GM18511 (cell line): ENCODE results near the gene OSBPL5.

Experiments used
- ATAC-seq: cut with Tn5 transposase; IDR thresholded peaks from one replicate; pipeline ENCODE4 v1.9.1; 2021; ENCODE audit warnings: mild to moderate bottlenecking, moderate library complexity; ENCODE audit not compliant: unreplicated experiment

Gene OSBPL5

GRCh38 chr11:3105791-3106735 lies 59.0 kb downstream of the OSBPL5 start:
- ATAC-seq, result no peak

GRCh38 chr11:3104961-3105790 lies 59.9 kb downstream of the OSBPL5 start:
- ATAC-seq, result no peak

GRCh38 chr11:3104051-3104714 lies 60.9 kb downstream of the OSBPL5 start:
- ATAC-seq, result no peak

- ATAC-seq, result no peak
These were observed 62.0 kb downstream of the OSBPL5 start for GRCh38 chr11:3103076-3103475.

GRCh38 chr11:3102641-3102921 lies 62.5 kb downstream of the OSBPL5 start:
- ATAC-seq, result no peak

- ATAC-seq, result no peak
These were observed 63.0 kb downstream of the OSBPL5 start for GRCh38 chr11:3101921-3102640.

- no peak for ATAC-seq
These were observed 65.9 kb downstream of the OSBPL5 start for GRCh38 chr11:3099178-3099577.

- no peak for ATAC-seq
These were observed 68.1 kb downstream of the OSBPL5 start for GRCh38 chr11:3096909-3097530.

- ATAC-seq, result no peak
These were observed 69.3 kb downstream of the OSBPL5 start for GRCh38 chr11:3095712-3096361.

GRCh38 chr11:3094223-3094824 lies 70.8 kb downstream of the OSBPL5 start:
- ATAC-seq, result no peak

GRCh38 chr11:3093281-3094191 lies 71.6 kb downstream of the OSBPL5 start:
- ATAC-seq, result no peak

GRCh38 chr11:3092603-3093141 lies 72.4 kb downstream of the OSBPL5 start:
- no peak for ATAC-seq

- peak; percentile 61 for ATAC-seq
These were observed 73.1 kb downstream of the OSBPL5 start for GRCh38 chr11:3091846-3092602.

- no peak for ATAC-seq
These were observed 73.8 kb downstream of the OSBPL5 start for GRCh38 chr11:3091081-3091845.

- ATAC-seq, result no peak
These were observed 74.8 kb downstream of the OSBPL5 start for GRCh38 chr11:3090096-3090901.
